HCT116 (cell line): ENCODE data around the gene ANAPC2. TPM values are rescaled to one million over a fixed set of nuclear protein-coding genes. Genes with fewer than 3 reads are reported as not detected.

Experiments used
- ATAC-seq: fragments of 200-7000 bp; cut with Tn5 transposase; 2 replicates; pipeline ENCODE4 v1.9.1; 2020; ENCODE audit warnings: mild to moderate bottlenecking, moderate library complexity
- BruUV-seq: library from RNA; stranded (reverse); fragments of 400-500 nt; replicated peaks from 2 replicates; lab custom pipeline; 2021; lab: Mats Ljungman, UMichigan
- CTCF ChIA-PET: fragments of 300-600 bp; sonication (Branson Sonifier 250); formaldehyde crosslinking; loops from one replicate; lab custom pipeline; 2021; ENCODE audit warnings: antibody characterized with exemption; lab: Charles Lee
- POLR2A ChIA-PET: fragments of 300-600, 350-600 bp; sonication (Branson Sonifier 250); formaldehyde crosslinking; loops from one replicate; lab custom pipeline; 2021; ENCODE audit warnings: antibody characterized with exemption; lab: Charles Lee
- RAD21 ChIA-PET, 2 experiments: fragments of 300-600 bp; sonication (Branson Sonifier 250); formaldehyde crosslinking; loops; one replicate each; lab custom pipeline; 2023; ENCODE audit warnings: low total read pairs in 2 of 2; ENCODE audit not compliant: uncharacterized antibody in 2 of 2, unreplicated experiment in 2 of 2, low non-redundant PET in 1 of 2; lab: Charles Lee
- DNase-seq: peaks from one replicate; pipeline ENCODE4 v3.0.0-alpha.2; 2010; ENCODE audit warnings: low read depth, low spot score
- H2AFZ ChIP-seq: fragments of 200-600 bp; shearing (Covaris generic), sonication (generic); 2 replicates; pipeline ENCODE4 v1.6.1; 2017; ENCODE audit warnings: low read depth, mixed run types, mixed read lengths, antibody characterized with exemption, low read length; ENCODE audit not compliant: poor library complexity, severe bottlenecking
- H3K27ac ChIP-seq: 2 replicates; pipeline ENCODE4 v1.5.1; 2012; ENCODE audit warnings: low read depth, low read length
- H3K27me3 ChIP-seq: fragments of 200-600 bp; sonication (generic); 2 replicates; pipeline ENCODE4 v1.6.1; 2016; ENCODE audit warnings: mixed run types, low read length, mixed read lengths; ENCODE audit not compliant: insufficient read depth
- H3K36me3 ChIP-seq, 2 experiments: fragments of 200-500 bp in 1 of 2; fragments of 200-600 bp in 1 of 2; sonication (Bioruptor generic) in 1 of 2; sonication (generic) in 1 of 2; 2 replicates each; pipeline versions ENCODE4 v1.5.1 to v1.6.1; 2014 to 2016; ENCODE audit warnings: low read length in 2 of 2, inconsistent platforms in 1 of 2, mixed read lengths in 1 of 2, mixed run types in 1 of 2; ENCODE audit not compliant: insufficient read depth in 2 of 2, control insufficient read depth in 1 of 2
- H3K4me1 ChIP-seq, 2 experiments: fragments of 200-600 bp in 1 of 2; sonication (generic) in 1 of 2; 2 replicates each; pipeline versions ENCODE4 v1.5.1 to v1.6.1; 2012 to 2017; ENCODE audit warnings: low read length in 2 of 2, inconsistent platforms in 1 of 2, mild to moderate bottlenecking in 1 of 2, mixed read lengths in 1 of 2, mixed run types in 1 of 2, moderate library complexity in 1 of 2; ENCODE audit not compliant: insufficient read depth in 2 of 2, control insufficient read depth in 1 of 2
- H3K4me2 ChIP-seq: fragments of 200-600 bp; sonication (generic); 2 replicates; pipeline ENCODE4 v1.6.1; 2017; ENCODE audit warnings: mixed run types, low read length, mixed read lengths
- H3K4me3 ChIP-seq, 2 experiments: fragments of 200-600 bp in 1 of 2; sonication (generic) in 1 of 2; replicated peaks in 1 of 2; 2 replicates each; pipeline ENCODE4 v1.5.1; 2011 to 2016; ENCODE audit warnings: low read length in 2 of 2, control low read depth in 1 of 2, low read depth in 1 of 2, mild to moderate bottlenecking in 1 of 2, mixed read lengths in 1 of 2, mixed run types in 1 of 2
- H3K79me2 ChIP-seq: fragments of 200-600 bp; sonication (generic); 2 replicates; pipeline ENCODE4 v1.6.1; 2017; ENCODE audit warnings: mild to moderate bottlenecking, mixed run types, low read length, moderate library complexity, mixed read lengths; ENCODE audit not compliant: insufficient read depth
- H3K9ac ChIP-seq: fragments of 200-600 bp; sonication (generic); 2 replicates; pipeline ENCODE4 v1.6.1; 2016; ENCODE audit warnings: low read length, mixed read lengths
- H3K9me2 ChIP-seq: fragments of 200-600 bp; sonication (generic), shearing (Covaris generic); 2 replicates; pipeline ENCODE4 v1.6.1; 2017; ENCODE audit warnings: mixed run types, mild to moderate bottlenecking, moderate library complexity; ENCODE audit not compliant: insufficient read depth
- H3K9me3 ChIP-seq, 2 experiments: fragments of 200-500 bp in 1 of 2; fragments of 200-600 bp in 1 of 2; sonication (Bioruptor generic) in 1 of 2; sonication (generic) in 1 of 2; 2 replicates each; pipeline ENCODE4 v1.6.1; 2014 to 2017; ENCODE audit warnings: low read length in 2 of 2, mixed read lengths in 2 of 2, inconsistent platforms in 1 of 2, low read depth in 1 of 2, mild to moderate bottlenecking in 1 of 2, mixed run types in 1 of 2, moderate library complexity in 1 of 2; ENCODE audit not compliant: control insufficient read depth in 1 of 2, insufficient read depth in 1 of 2
- H4K20me1 ChIP-seq: fragments of 200-600 bp; sonication (generic), shearing (Covaris generic); 2 replicates; pipeline ENCODE4 v1.6.1; 2017; ENCODE audit warnings: mixed run types, mild to moderate bottlenecking, moderate library complexity; ENCODE audit not compliant: insufficient read depth
- EZH2 ChIP-seq: fragments of 200-600 bp; sonication (generic); IDR thresholded peaks from 2 replicates; pipeline ENCODE4 v1.6.1; 2017; ENCODE audit warnings: antibody characterized with exemption, mixed run types
- EZH2phosphoT487 ChIP-seq: fragments of 200-600 bp; IDR thresholded peaks from 2 replicates; pipeline ENCODE4 v1.6.1; 2018; ENCODE audit warnings: antibody characterized with exemption, borderline replicate concordance
- FOSL1 ChIP-seq: IDR thresholded peaks from 2 replicates; pipeline ENCODE4 v1.6.1; 2012; ENCODE audit warnings: low read depth
- JUND ChIP-seq: IDR thresholded peaks from 2 replicates; pipeline ENCODE4 v1.6.1; 2012
- POLR2AphosphoS5 ChIP-seq: IDR thresholded peaks from 2 replicates; pipeline ENCODE4 v1.6.1; 2011; ENCODE audit warnings: mild to moderate bottlenecking, low read depth, low read length, moderate library complexity
- RAD21 ChIP-seq: IDR thresholded peaks from 2 replicates; pipeline ENCODE4 v1.6.1; 2012; ENCODE audit warnings: low read depth, mild to moderate bottlenecking
- SIN3A ChIP-seq: IDR thresholded peaks from 2 replicates; pipeline ENCODE4 v1.6.1; 2012; ENCODE audit warnings: low read depth
- SP1 ChIP-seq: IDR thresholded peaks from 2 replicates; pipeline ENCODE4 v1.6.1; 2012; ENCODE audit warnings: low read depth
- SRF ChIP-seq: IDR thresholded peaks from 2 replicates; pipeline ENCODE4 v1.6.1; 2012; ENCODE audit warnings: low read depth
- TCF7L2 ChIP-seq: IDR thresholded peaks from 2 replicates; pipeline ENCODE4 v1.7.0; 2011; ENCODE audit warnings: borderline replicate concordance, inconsistent platforms; ENCODE audit not compliant: insufficient read depth, insufficient read length; ENCODE audit errors: extremely low read depth
- YY1 ChIP-seq: IDR thresholded peaks from 2 replicates; pipeline ENCODE4 v1.6.1; 2011; ENCODE audit warnings: low read length, low read depth, moderate library complexity, mild to moderate bottlenecking; ENCODE audit not compliant: insufficient replicate concordance; ENCODE audit errors: extremely low read depth
- ZFX ChIP-seq: fragments of 450-650 bp; IDR thresholded peaks from 2 replicates; pipeline ENCODE4 v1.6.1; 2017
- ZNF274 ChIP-seq: fragments of 200-500 bp; sonication (Bioruptor generic); IDR thresholded peaks from 2 replicates; pipeline ENCODE4 v1.6.1; 2014; ENCODE audit warnings: mild to moderate bottlenecking, low read depth, low read length, inconsistent platforms
- intact Hi-C: fragments of 100-400 bp; cut with micrococcal nuclease; formaldehyde crosslinking; loops from 2 replicates; pipeline ENCODE4 v1.10.0; 2022
- total RNA-seq: library from RNA; stranded (reverse); gene quantifications from one replicate; pipeline ENCODE4 v1.2.1, GENCODE V29; 2021; ENCODE audit not compliant: unreplicated experiment
- TF ChIP-seq, protein P1 (sequence below): IDR thresholded peaks from 2 replicates; pipeline ENCODE4 v1.6.1; 2012
- TF ChIP-seq, protein P2 (sequence below): IDR thresholded peaks from 2 replicates; pipeline ENCODE4 v1.6.1; 2012
- TF ChIP-seq, protein P3 (sequence below): IDR thresholded peaks from 2 replicates; pipeline ENCODE4 v1.6.1; 2011; ENCODE audit warnings: mild to moderate bottlenecking, low read length, moderate library complexity; ENCODE audit not compliant: insufficient replicate concordance; ENCODE audit errors: extremely low read depth
- TF ChIP-seq, protein P4 (sequence below), 3 experiments: fragments of 200-600 bp in 1 of 3; sonication (generic) in 1 of 3; IDR thresholded peaks in 2 of 3; conservative IDR thresholded peaks in 1 of 3; 2 replicates each; pipeline ENCODE4 v1.5.1; 2012 to 2017; ENCODE audit warnings: low read depth in 2 of 3, low read length in 2 of 3, antibody characterized with exemption in 1 of 3, borderline replicate concordance in 1 of 3, control low read depth in 1 of 3, mild to moderate bottlenecking in 1 of 3, mixed read lengths in 1 of 3, mixed run types in 1 of 3, moderate library complexity in 1 of 3; ENCODE audit not compliant: insufficient read depth in 1 of 3

The ANAPC2 gene
- total RNA-seq, 1 experiment from 2014 or later, result 75.5 TPM

DNA sequence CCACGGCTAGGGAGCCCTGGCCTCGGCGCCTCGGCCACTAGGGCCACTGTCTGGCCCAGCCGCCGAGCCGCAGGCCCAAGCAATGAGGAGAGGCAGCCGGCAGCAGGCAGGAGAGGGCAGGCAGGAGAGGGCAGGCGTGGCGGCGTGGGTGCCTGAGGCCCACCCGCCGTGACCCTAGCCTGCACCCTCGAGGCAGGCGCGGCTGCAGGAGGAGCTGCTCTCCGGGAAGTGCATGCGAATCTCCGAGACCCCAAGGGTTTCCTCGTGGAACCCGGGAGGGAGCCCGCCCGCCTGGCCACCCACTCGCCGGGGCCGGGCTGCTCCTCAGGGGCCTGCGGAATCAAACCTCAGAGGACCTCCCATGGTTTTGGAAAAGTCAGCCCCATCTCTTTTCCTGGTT, 40.1 kb downstream of the ANAPC2 start:
- Histone ChIP-seq H2AFZ (no peak overlapping the region), H3K4me2 (no peak overlapping the region), H4K20me1 (no peaks in the 10 kb centered on the region), H3K9me2 (no peaks in the 10 kb centered on the region), H3K27ac (no peak overlapping the region), H3K27me3 (no peaks in the 10 kb centered on the region), H3K4me1 (peaks cover 12 to 22% of the 10 kb centered on the region in 2 experiments), H3K9me3 (no peaks in the 10 kb centered on the region; a peak in 1 of 4 replicates), H3K36me3 (no peaks in the 10 kb centered on the region), H3K4me3 (no peak overlapping the region), H3K9ac (no peak overlapping the region), H3K79me2 (no peaks in the 10 kb centered on the region)
- ATAC-seq (no peak), DNase-seq (no peak)
- RAD21 ChIA-PET, result no interaction called here
- TF ChIP-seq EZH2, result no peak
- no peak for TF ChIP-seq ZFX
- TF ChIP-seq SIN3A, result no peak
- TF ChIP-seq, protein P1, sequence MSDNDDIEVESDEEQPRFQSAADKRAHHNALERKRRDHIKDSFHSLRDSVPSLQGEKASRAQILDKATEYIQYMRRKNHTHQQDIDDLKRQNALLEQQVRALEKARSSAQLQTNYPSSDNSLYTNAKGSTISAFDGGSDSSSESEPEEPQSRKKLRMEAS, result no peak
- no peak for TF ChIP-seq JUND
- no peak for TF ChIP-seq SRF
- no peak for TF ChIP-seq RAD21
- CTCF ChIA-PET, result no interaction called here
- POLR2A ChIA-PET, result no interaction called here
- BruUV-seq, result no TSS peak
- intact Hi-C loops, result no loop called here

DNA sequence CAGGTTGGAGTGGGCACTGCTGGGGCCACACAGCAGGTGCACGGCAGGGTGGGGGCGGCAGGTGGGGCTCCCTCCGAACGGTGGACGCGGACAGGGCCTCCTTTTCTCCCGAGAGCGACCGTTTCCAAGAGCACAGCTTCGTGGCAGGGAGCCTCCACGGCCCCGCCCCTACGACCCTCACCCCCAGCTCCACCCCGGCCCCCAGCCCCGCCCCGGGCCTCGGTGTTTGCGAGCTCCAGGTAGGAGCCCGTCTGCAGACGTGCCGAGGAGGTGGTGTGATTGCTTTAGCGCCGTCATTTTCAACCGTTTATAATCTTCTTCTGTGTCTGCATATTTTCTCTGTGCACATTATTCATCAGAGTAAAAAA, 40.6 kb downstream of the ANAPC2 start:
- ChIA-PET POLR2A (no interaction called here), CTCF (no interaction called here), RAD21 (no interaction called here)
- Histone ChIP-seq H3K4me2 (no peak overlapping the region), H3K27me3 (no peaks in the 10 kb centered on the region), H3K36me3 (no peaks in the 10 kb centered on the region), H4K20me1 (no peaks in the 10 kb centered on the region), H3K4me3 (no peak overlapping the region), H3K9ac (no peak overlapping the region), H3K79me2 (no peaks in the 10 kb centered on the region), H3K4me1 (peaks cover 12 to 22% of the 10 kb centered on the region in 2 experiments), H2AFZ (no peak overlapping the region), H3K9me2 (no peaks in the 10 kb centered on the region), H3K9me3 (no peaks in the 10 kb centered on the region; a peak in 1 of 4 replicates), H3K27ac (no peak overlapping the region)
- intact Hi-C loops, result no loop called here
- no peak for DNase-seq
- BruUV-seq, result no TSS peak
- ATAC-seq, result no peak
- TF ChIP-seq, protein P1, result no peak
- no peak for TF ChIP-seq JUND
- no peak for TF ChIP-seq RAD21
- TF ChIP-seq SRF, result no peak
- no peak for TF ChIP-seq TCF7L2
- no peak for TF ChIP-seq POLR2AphosphoS5
- no peak for TF ChIP-seq EZH2phosphoT487
- TF ChIP-seq, protein P2, sequence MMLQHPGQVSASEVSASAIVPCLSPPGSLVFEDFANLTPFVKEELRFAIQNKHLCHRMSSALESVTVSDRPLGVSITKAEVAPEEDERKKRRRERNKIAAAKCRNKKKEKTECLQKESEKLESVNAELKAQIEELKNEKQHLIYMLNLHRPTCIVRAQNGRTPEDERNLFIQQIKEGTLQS, result no peak
- no peak for TF ChIP-seq EZH2
- TF ChIP-seq, protein P3, sequence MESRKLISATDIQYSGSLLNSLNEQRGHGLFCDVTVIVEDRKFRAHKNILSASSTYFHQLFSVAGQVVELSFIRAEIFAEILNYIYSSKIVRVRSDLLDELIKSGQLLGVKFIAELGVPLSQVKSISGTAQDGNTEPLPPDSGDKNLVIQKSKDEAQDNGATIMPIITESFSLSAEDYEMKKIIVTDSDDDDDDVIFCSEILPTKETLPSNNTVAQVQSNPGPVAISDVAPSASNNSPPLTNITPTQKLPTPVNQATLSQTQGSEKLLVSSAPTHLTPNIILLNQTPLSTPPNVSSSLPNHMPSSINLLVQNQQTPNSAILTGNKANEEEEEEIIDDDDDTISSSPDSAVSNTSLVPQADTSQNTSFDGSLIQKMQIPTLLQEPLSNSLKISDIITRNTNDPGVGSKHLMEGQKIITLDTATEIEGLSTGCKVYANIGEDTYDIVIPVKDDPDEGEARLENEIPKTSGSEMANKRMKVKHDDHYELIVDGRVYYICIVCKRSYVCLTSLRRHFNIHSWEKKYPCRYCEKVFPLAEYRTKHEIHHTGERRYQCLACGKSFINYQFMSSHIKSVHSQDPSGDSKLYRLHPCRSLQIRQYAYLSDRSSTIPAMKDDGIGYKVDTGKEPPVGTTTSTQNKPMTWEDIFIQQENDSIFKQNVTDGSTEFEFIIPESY, result no peak
- no peak for TF ChIP-seq YY1
- TF ChIP-seq FOSL1, result no peak
- no peak for TF ChIP-seq ZNF274
- TF ChIP-seq SP1, result no peak
- TF ChIP-seq, protein P4, sequence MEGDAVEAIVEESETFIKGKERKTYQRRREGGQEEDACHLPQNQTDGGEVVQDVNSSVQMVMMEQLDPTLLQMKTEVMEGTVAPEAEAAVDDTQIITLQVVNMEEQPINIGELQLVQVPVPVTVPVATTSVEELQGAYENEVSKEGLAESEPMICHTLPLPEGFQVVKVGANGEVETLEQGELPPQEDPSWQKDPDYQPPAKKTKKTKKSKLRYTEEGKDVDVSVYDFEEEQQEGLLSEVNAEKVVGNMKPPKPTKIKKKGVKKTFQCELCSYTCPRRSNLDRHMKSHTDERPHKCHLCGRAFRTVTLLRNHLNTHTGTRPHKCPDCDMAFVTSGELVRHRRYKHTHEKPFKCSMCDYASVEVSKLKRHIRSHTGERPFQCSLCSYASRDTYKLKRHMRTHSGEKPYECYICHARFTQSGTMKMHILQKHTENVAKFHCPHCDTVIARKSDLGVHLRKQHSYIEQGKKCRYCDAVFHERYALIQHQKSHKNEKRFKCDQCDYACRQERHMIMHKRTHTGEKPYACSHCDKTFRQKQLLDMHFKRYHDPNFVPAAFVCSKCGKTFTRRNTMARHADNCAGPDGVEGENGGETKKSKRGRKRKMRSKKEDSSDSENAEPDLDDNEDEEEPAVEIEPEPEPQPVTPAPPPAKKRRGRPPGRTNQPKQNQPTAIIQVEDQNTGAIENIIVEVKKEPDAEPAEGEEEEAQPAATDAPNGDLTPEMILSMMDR (IDR thresholded peaks at IDR 0.05 in 2 of 3, conservative IDR thresholded peaks at IDR 0.05 in 1 of 3; ENCODE audit: borderline replicate concordance in 1 of 3, insufficient read depth in 1 of 3, low read depth in 2 of 3, low read length in 2 of 3), result no peak
